ENCODE data around the gene SRC. TPM values are rescaled to one million over a fixed set of nuclear protein-coding genes. Genes with fewer than 3 reads are reported as not detected.

The SRC gene
- total RNA-seq, 1 experiment from 2014 or later = 31.4 TPM

GRCh38 chr20:37401282-37401929 lies 55.5 kb downstream of the SRC start:
- peaks cover 4% of the 10 kb centered on the region; the same call in 1 of the 2 replicates for H3K27me3 ChIP-seq (ENCODE audit: control insufficient read depth, insufficient read depth, low read length)
- no peak for DNase-seq
- H3K4me3 ChIP-seq (ENCODE audit: insufficient read depth, low read depth, low read length) = no peak overlapping the region
- H3K36me3 ChIP-seq (replicated peaks; ENCODE audit: control insufficient read depth, insufficient read depth, low read length) = peaks cover 16% of the 10 kb centered on the region

GRCh38 chr20:37401930-37402675 lies 56.2 kb downstream of the SRC start:
- no peak overlapping the region for H3K4me3 ChIP-seq (ENCODE audit: insufficient read depth, low read depth, low read length)
- H3K36me3 ChIP-seq (replicated peaks; ENCODE audit: control insufficient read depth, insufficient read depth, low read length) = peaks cover 16% of the 10 kb centered on the region
- DNase-seq = no peak
- H3K27me3 ChIP-seq (ENCODE audit: control insufficient read depth, insufficient read depth, low read length) = peaks cover 4% of the 10 kb centered on the region; the same call in 1 of the 2 replicates

GRCh38 chr20:37403107-37404033 lies 57.4 kb downstream of the SRC start:
- Histone ChIP-seq H3K27me3 (ENCODE audit: control insufficient read depth, insufficient read depth, low read length) (peaks cover 4% of the 10 kb centered on the region; the same call in 1 of the 2 replicates), H3K4me3 (ENCODE audit: insufficient read depth, low read depth, low read length) (no peak overlapping the region), H3K36me3 (replicated peaks; ENCODE audit: control insufficient read depth, insufficient read depth, low read length) (peaks cover 13% of the 10 kb centered on the region)
- no peak for DNase-seq

DNA sequence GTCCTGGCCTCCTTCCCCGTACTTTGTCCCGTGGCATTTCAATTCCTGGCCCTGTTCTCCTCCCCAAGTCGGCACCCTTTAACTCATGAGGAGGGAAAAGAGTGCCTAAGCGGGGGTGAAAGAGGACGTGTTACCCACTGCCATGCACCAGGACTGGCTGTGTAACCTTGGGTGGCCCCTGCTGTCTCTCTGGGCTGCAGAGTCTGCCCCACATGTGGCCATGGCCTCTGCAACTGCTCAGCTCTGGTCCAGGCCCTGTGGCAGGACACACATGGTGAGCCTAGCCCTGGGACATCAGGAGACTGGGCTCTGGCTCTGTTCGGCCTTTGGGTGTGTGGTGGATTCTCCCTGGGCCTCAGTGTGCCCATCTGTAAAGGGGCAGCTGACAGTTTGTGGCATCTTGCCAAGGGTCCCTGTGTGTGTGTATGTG lies 58.5 kb downstream of the SRC start:
- DNase-seq = no peak
- Histone ChIP-seq H3K36me3 (replicated peaks; ENCODE audit: control insufficient read depth, insufficient read depth, low read length) (peaks cover 10% of the 10 kb centered on the region), H3K27me3 (ENCODE audit: control insufficient read depth, insufficient read depth, low read length) (peaks cover 4% of the 10 kb centered on the region; the same call in 1 of the 2 replicates), H3K4me3 (ENCODE audit: insufficient read depth, low read depth, low read length) (no peak overlapping the region)

DNA sequence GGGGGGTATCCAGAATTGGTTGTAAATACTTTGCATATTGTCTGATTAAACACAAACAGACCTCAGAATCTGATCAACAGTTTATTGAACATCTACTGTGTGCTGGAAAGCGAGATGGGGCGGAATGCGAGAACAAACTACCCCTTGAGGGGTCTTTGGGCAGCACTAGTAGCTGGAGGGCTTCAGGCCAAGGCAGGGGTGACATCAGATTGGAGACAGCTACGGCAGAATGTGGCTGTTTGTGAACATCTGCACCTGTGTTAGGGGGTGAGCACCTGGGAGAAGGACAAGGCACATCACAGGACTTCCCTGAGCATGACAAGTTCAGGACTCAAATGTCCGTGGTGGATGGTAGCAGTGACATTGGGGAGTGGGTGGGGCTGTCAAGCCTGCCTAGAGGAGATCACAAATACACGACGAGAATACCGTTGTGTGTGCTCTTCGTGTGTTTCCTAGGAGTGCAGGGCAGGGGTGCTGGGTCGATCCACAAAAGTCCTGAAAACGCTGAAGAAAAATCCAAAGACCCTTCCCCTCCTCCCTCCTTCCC lies 59.5 kb downstream of the SRC start:
- peaks cover 4% of the 10 kb centered on the region; the same call in 1 of the 2 replicates for H3K27me3 ChIP-seq (ENCODE audit: control insufficient read depth, insufficient read depth, low read length)
- no peak for DNase-seq

GRCh38 chr20:37406010-37406998 lies 60.4 kb downstream of the SRC start:
- peak overlapping the region; percentile 44 for H3K4me3 ChIP-seq (ENCODE audit: insufficient read depth, low read depth, low read length)
- peaks cover 4% of the 10 kb centered on the region; the same call in 1 of the 2 replicates for H3K27me3 ChIP-seq (ENCODE audit: control insufficient read depth, insufficient read depth, low read length)
- peaks cover 7% of the 10 kb centered on the region for H3K36me3 ChIP-seq (replicated peaks; ENCODE audit: control insufficient read depth, insufficient read depth, low read length)
- DNase-seq = peak; percentile 96

More for the DNA sequence above, 59.5 kb downstream of the SRC start:
- Histone ChIP-seq H3K36me3 (replicated peaks; ENCODE audit: control insufficient read depth, insufficient read depth, low read length) (peaks cover 8% of the 10 kb centered on the region), H3K4me3 (ENCODE audit: insufficient read depth, low read depth, low read length) (no peak overlapping the region)

DNA sequence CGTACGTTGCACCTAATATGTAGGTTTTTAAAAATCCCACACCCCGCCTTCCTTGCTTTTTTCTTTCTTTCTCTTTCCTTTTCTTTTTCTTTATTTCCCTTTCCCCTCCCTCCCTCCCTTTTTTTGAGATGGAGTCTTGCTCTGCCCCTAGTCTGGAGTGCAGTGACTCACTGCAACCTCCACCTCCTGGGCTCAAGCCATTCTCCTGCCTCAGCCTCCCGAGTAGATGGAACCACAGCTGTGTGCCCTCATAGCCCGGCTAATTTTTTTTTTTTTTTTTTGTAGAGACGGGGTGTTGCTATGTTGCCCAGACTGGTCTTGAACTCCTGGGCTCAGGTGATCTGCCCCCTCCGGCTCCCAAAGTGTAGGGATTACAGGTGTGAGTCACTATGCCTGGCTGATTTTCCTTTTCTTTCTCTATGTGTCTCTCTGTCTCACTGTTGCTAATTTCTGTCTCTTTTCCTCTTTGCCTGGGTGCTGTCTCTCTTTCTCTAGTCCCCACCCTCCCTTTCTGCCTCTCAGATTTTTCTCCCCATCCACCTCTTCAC lies 61.2 kb downstream of the SRC start:
- peak overlapping the region; percentile 19; the same call in 1 of the 2 replicates for H3K4me3 ChIP-seq (ENCODE audit: insufficient read depth, low read depth, low read length)
- H3K36me3 ChIP-seq (replicated peaks; ENCODE audit: control insufficient read depth, insufficient read depth, low read length) = peaks cover 3% of the 10 kb centered on the region
- DNase-seq = no peak
- peaks cover 4% of the 10 kb centered on the region; the same call in 1 of the 2 replicates for H3K27me3 ChIP-seq (ENCODE audit: control insufficient read depth, insufficient read depth, low read length)

- Histone ChIP-seq H3K27me3 (ENCODE audit: control insufficient read depth, insufficient read depth, low read length) (peaks cover 4% of the 10 kb centered on the region; the same call in 1 of the 2 replicates), H3K4me3 (ENCODE audit: insufficient read depth, low read depth, low read length) (no peak overlapping the region), H3K36me3 (replicated peaks; ENCODE audit: control insufficient read depth, insufficient read depth, low read length) (peaks cover 1% of the 10 kb centered on the region)
- DNase-seq = no peak
These were observed 61.6 kb downstream of the SRC start for GRCh38 chr20:37407573-37408002.

GRCh38 chr20:37408302-37409193 lies 62.6 kb downstream of the SRC start:
- H3K36me3 ChIP-seq (replicated peaks; ENCODE audit: control insufficient read depth, insufficient read depth, low read length) = no peaks in the 10 kb centered on the region; the same call in 1 of the 2 replicates
- H3K27me3 ChIP-seq (ENCODE audit: control insufficient read depth, insufficient read depth, low read length) = peaks cover 7% of the 10 kb centered on the region; the same call in 1 of the 2 replicates
- peak overlapping the region; percentile 12; the same call in 1 of the 2 replicates for H3K4me3 ChIP-seq (ENCODE audit: insufficient read depth, low read depth, low read length)
- no peak for DNase-seq

GRCh38 chr20:37411408-37412219 lies 65.7 kb downstream of the SRC start:
- DNase-seq = peak; percentile 78
- peaks cover 18% of the 10 kb centered on the region for H3K27me3 ChIP-seq (ENCODE audit: control insufficient read depth, insufficient read depth, low read length)
- H3K4me3 ChIP-seq (ENCODE audit: insufficient read depth, low read depth, low read length) = no peak overlapping the region
- no peaks in the 10 kb centered on the region for H3K36me3 ChIP-seq (replicated peaks; ENCODE audit: control insufficient read depth, insufficient read depth, low read length)

- H3K4me3 ChIP-seq (ENCODE audit: insufficient read depth, low read depth, low read length) = no peak overlapping the region
- peak; percentile 39 for DNase-seq
- no peaks in the 10 kb centered on the region for H3K36me3 ChIP-seq (replicated peaks; ENCODE audit: control insufficient read depth, insufficient read depth, low read length)
- peaks cover 18% of the 10 kb centered on the region for H3K27me3 ChIP-seq (ENCODE audit: control insufficient read depth, insufficient read depth, low read length)
These were observed 67.0 kb downstream of the SRC start for GRCh38 chr20:37413023-37413334.
